ENCODE results near the gene PARL. TPM values are rescaled to one million over a fixed set of nuclear protein-coding genes. Genes with fewer than 3 reads are reported as not detected.

Gene PARL
- total and polyA plus RNA-seq, 9 of the 15 experiments (the other 6 are each of a cell fraction or from before 2014, with no cell fraction given): 39.5 to 82.4 (median 57.4) TPM

GRCh38 chr3:183921096-183921495 is 36.4 kb upstream of the PARL start:
- H3K9ac ChIP-seq (ENCODE audit: insufficient read depth in 1 of 2, low read depth in 2 of 2, low read length in 2 of 2): no peak overlapping the region
- H4K20me1 ChIP-seq (replicated peaks; ENCODE audit: control insufficient read depth, insufficient read depth, low read length): no peaks in the 10 kb centered on the region
- in situ Hi-C loops (cut with MboI): no loop called here
- intact Hi-C loops (cut with micrococcal nuclease): no loop called here
- no peak overlapping the region for H3K27ac ChIP-seq (ENCODE audit: extremely low read depth, low read depth, low read length)
- no peak overlapping the region for H2AFZ ChIP-seq (ENCODE audit: low read depth, low read length)
- 88% methylated on average over 15 of the region's 15 CpGs for WGBS (ENCODE audit: insufficient coverage, low coverage, missing lambda C conversion rate)
- H3K4me1 ChIP-seq (replicated peaks in 1 of 2; ENCODE audit: control insufficient read depth in 2 of 2, insufficient read depth in 2 of 2, low read length in 2 of 2): no peaks in the 10 kb centered on the region
- peaks cover 46% of the 10 kb centered on the region for H3K36me3 ChIP-seq (ENCODE audit: control insufficient read depth, insufficient read depth, low read length)
- FAIRE-seq (no peak), ATAC-seq (no peak), DNase-seq (ENCODE audit: extremely low read depth in 1 of 4, low spot score in 3 of 4) (no peak)
- no peaks in the 10 kb centered on the region for H3K9me3 ChIP-seq (replicated peaks; ENCODE audit: control insufficient read depth, insufficient read depth, low read depth, low read length)
- no peaks in the 10 kb centered on the region for H3K79me2 ChIP-seq (ENCODE audit: control insufficient read depth, insufficient read depth, low read length)
- TF ChIP-seq TAF1 (IDR thresholded peaks at IDR 0.05; ENCODE audit: control insufficient read depth, extremely low read depth, insufficient read depth, low read length, severe bottlenecking): no peak
- TF ChIP-seq RBFOX2 (IDR thresholded peaks at IDR 0.05; ENCODE audit: low read depth, low read length): no peak
- TF ChIP-seq, protein P1, sequence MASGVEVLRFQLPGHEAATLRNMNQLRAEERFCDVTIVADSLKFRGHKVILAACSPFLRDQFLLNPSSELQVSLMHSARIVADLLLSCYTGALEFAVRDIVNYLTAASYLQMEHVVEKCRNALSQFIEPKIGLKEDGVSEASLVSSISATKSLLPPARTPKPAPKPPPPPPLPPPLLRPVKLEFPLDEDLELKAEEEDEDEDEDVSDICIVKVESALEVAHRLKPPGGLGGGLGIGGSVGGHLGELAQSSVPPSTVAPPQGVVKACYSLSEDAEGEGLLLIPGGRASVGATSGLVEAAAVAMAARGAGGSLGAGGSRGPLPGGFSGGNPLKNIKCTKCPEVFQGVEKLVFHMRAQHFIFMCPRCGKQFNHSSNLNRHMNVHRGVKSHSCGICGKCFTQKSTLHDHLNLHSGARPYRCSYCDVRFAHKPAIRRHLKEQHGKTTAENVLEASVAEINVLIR (CRISPR knock-in tag; IDR thresholded peaks at IDR 0.05): no peak
- no peak for TF ChIP-seq CBFA2T2 (conservative IDR thresholded peaks at IDR 0.05)
- no peak for TF ChIP-seq ZKSCAN3 (CRISPR knock-in tag; IDR thresholded peaks at IDR 0.05)
- TF ChIP-seq CBX5 (IDR thresholded peaks at IDR 0.05; ENCODE audit: borderline replicate concordance, low read depth): no peak
- TF ChIP-seq, protein P2, sequence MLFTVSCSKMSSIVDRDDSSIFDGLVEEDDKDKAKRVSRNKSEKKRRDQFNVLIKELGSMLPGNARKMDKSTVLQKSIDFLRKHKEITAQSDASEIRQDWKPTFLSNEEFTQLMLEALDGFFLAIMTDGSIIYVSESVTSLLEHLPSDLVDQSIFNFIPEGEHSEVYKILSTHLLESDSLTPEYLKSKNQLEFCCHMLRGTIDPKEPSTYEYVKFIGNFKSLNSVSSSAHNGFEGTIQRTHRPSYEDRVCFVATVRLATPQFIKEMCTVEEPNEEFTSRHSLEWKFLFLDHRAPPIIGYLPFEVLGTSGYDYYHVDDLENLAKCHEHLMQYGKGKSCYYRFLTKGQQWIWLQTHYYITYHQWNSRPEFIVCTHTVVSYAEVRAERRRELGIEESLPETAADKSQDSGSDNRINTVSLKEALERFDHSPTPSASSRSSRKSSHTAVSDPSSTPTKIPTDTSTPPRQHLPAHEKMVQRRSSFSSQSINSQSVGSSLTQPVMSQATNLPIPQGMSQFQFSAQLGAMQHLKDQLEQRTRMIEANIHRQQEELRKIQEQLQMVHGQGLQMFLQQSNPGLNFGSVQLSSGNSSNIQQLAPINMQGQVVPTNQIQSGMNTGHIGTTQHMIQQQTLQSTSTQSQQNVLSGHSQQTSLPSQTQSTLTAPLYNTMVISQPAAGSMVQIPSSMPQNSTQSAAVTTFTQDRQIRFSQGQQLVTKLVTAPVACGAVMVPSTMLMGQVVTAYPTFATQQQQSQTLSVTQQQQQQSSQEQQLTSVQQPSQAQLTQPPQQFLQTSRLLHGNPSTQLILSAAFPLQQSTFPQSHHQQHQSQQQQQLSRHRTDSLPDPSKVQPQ (CRISPR knock-in tag; IDR thresholded peaks at IDR 0.05; ENCODE audit: borderline replicate concordance): no peak
- TF ChIP-seq HOMEZ (CRISPR knock-in tag; IDR thresholded peaks at IDR 0.05): no peak
- no peak for TF ChIP-seq ILK (tag; IDR thresholded peaks at IDR 0.05; ENCODE audit: borderline replicate concordance, low read depth)
- no peak for TF ChIP-seq SRSF9 (IDR thresholded peaks at IDR 0.05; ENCODE audit: borderline replicate concordance, low read depth, low read length)
- no peak for TF ChIP-seq ZNF561 (CRISPR knock-in tag; conservative IDR thresholded peaks at IDR 0.05)
- CTCF ChIA-PET (ENCODE audit: low intra/inter-chr PET ratio): no interaction called here
- POLR2A ChIA-PET: no interaction called here
- no TSS peak for BruUV-seq (replicated peaks)
- H3K4me2 ChIP-seq (ENCODE audit: insufficient read depth, low read length): no peak overlapping the region
- no peaks in the 10 kb centered on the region for H3K9me1 ChIP-seq (ENCODE audit: control insufficient read depth, insufficient read depth, low read length)
- no peaks in the 10 kb centered on the region for H3K27me3 ChIP-seq (ENCODE audit: control insufficient read depth in 2 of 2, insufficient read depth in 2 of 2, low read length in 2 of 2)
- no peak overlapping the region for H3K4me3 ChIP-seq
